GM11168 (cell line): ENCODE results near the gene LCN12.
"Not testable (repeated sequence)": the region's sequence is repeated elsewhere in the genome, so short reads cannot be mapped to it uniquely, and the experiment has no call there.

Experiments
- in situ Hi-C: fragments of 300-500 bp; cut with MboI; formaldehyde crosslinking; loops from one replicate; pipeline ENCODE4 v1.12.0; 2022; ENCODE audit warnings: low sequenced_read_pairs; ENCODE audit not compliant: unreplicated experiment

The LCN12 gene

DNA sequence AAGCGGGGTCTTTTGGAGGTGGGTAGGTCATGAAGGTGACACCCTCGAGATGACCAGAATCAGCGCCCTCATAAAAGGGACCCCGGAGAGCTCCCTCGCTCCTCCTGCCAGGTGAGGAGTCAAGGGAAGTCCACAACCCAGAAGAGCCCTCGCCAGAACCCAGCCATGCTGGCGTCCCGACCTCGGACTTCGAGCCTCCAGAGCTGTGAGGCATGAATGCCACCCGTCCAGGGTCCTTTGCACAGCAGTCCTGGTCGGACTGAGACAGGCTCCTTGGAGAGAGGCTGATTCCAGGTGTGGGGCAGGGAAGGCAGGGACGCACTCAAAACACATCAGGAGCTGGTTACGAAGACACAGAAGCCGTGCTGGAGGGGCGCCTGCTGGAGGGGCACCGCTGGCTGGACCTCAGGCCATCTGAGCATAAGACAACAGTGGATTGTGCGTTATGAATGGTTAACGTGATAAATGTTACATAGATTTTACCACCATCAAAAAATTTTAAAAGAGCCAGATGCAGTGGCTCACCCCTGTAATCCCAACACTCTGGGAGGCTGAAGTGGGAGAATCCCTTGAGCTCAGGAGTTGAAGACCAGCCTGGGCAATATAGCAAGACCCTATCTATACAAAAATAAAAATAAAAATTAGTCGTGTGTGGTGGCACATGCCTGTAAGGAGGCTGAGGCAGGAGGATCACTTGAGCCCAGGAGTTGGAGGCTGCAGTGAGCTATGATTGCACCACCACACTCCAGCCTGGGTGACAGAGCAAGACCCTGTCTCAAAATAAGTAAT is 50.0 kb downstream of the LCN12 start:
- in situ Hi-C loops, result no loop called here

- in situ Hi-C loops, result no loop called here
Observed at GRCh38 chr9:137002646-137003041, 50.6 kb downstream of the LCN12 start.

DNA sequence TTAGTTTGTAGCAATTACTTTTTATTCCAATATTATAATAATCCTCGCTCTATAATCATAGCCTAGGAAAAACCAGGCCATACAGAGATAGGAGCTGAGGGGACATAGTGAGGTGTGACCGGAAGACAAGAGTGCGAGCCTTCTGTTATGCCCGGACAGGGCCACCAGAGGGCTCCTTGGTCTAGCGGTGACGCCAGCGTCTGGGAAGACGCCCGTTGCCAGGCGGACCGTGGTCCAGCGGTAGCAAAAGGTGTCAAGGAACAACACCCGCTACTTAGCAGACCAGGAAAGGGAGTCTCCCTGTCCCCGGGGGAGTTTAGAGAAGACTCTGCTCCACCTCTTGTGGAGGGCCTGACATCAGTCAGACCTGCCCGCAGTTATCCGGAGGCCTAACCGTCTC is 52.2 kb downstream of the LCN12 start:
- in situ Hi-C loops, result not testable (repeated sequence)
